Upper lobe of left lung (tissue), 6 donors: ENCODE results near the gene NLGN1. TPM values are rescaled to one million over a fixed set of nuclear protein-coding genes. Genes with fewer than 3 reads are reported as not detected.

Experiments
- ATAC-seq, 2 donors: fragments of 200-7000 bp; cut with Tn5 transposase; one replicate each; pipeline ENCODE4 v1.9.1; 2022; ENCODE audit warnings: mild to moderate bottlenecking in 2 of 2, moderate library complexity in 2 of 2; ENCODE audit not compliant: low FRiP score in 2 of 2
- DNase-seq, 2 donors: peaks; one replicate each; pipeline ENCODE4 v3.0.0-alpha.2; 2019 to 2020
- H3K27ac ChIP-seq, 4 donors: fragments of 200-600 bp; sonication (generic); one replicate each; pipeline ENCODE4 v1.5.1; 2016 to 2019
- H3K27me3 ChIP-seq, 4 donors: fragments of 200-600 bp; sonication (generic); one replicate each; pipeline ENCODE4 v1.5.1; 2017 to 2019
- H3K36me3 ChIP-seq, 4 donors: fragments of 200-600 bp; sonication (generic); one replicate each; pipeline ENCODE4 v1.5.1; 2016 to 2019
- H3K4me1 ChIP-seq, 4 donors: fragments of 200-600 bp; sonication (generic); one replicate each; pipeline ENCODE4 v1.5.1; 2018 to 2019
- H3K4me3 ChIP-seq, 4 donors: fragments of 200-600 bp; sonication (generic); one replicate each; pipeline ENCODE4 v1.5.1; 2017 to 2019; ENCODE audit warnings: mild to moderate bottlenecking in 2 of 4, moderate library complexity in 1 of 4
- H3K9me3 ChIP-seq, 4 donors: fragments of 200-600 bp; sonication (generic); one replicate each; pipeline ENCODE4 v1.5.1; 2018 to 2019
- EP300 ChIP-seq, 4 donors: sonication (generic); formaldehyde crosslinking; IDR thresholded peaks; one replicate each; pipeline ENCODE4 v1.5.1; 2017; ENCODE audit warnings: antibody characterized with exemption in 4 of 4, control low read depth in 2 of 4
- POLR2A ChIP-seq, 4 donors: fragments of 450-650 bp; IDR thresholded peaks; one replicate each; pipeline ENCODE4 v1.5.1; 2016 to 2017; ENCODE audit warnings: antibody characterized with exemption in 4 of 4, mild to moderate bottlenecking in 2 of 4
- POLR2AphosphoS5 ChIP-seq, 2 donors: sonication (generic); formaldehyde crosslinking; IDR thresholded peaks; one replicate each; pipeline ENCODE4 v1.5.1; 2017; ENCODE audit warnings: antibody characterized with exemption in 2 of 2
- small RNA-seq, 4 donors: library from RNA; depleted of rRNA; stranded (forward); fragments of <200 nt; gene quantifications; one replicate each; pipeline ENCODE3, GENCODE V24; 2016
- total RNA-seq, 6 donors: library from RNA; depleted of rRNA in 4 of 6; stranded (reverse); fragments of >200 nt in 4 of 6; gene quantifications; one replicate each; pipeline versions ENCODE4 v1.1.0 to v1.2.1, GENCODE V29; 2016 to 2021
- TF ChIP-seq, protein P1 (sequence below), 6 experiments: fragments of 450-650 bp in 4 of 6; fragments of 200-600 bp in 2 of 6; sonication (generic) in 2 of 6; IDR thresholded peaks; one replicate each; pipeline ENCODE4 v1.5.1; 2016 to 2019; ENCODE audit warnings: antibody characterized with exemption in 6 of 6
- donor health status: DM: no; HTN: no; CAD: no; lungs with moderate emphysema.
- donor health status: DM: no; HTN: yes; CAD: no; lungs with severe emphysema.

Gene NLGN1
- total RNA-seq, 6 donors from 2014 or later, result under 0.01 to 3.5 (median 1.9) TPM

- H3K36me3 ChIP-seq, result no peaks in the 10 kb centered on the region
- no peak for ATAC-seq
- DNase-seq, result no peak
- H3K4me1 ChIP-seq, result no peaks in the 10 kb centered on the region
- TF ChIP-seq POLR2AphosphoS5 (IDR thresholded peaks at IDR 0.05) (no peak), POLR2A (IDR thresholded peaks at IDR 0.05) (no peak), EP300 (IDR thresholded peaks at IDR 0.05) (no peak)
- TF ChIP-seq, protein P1, sequence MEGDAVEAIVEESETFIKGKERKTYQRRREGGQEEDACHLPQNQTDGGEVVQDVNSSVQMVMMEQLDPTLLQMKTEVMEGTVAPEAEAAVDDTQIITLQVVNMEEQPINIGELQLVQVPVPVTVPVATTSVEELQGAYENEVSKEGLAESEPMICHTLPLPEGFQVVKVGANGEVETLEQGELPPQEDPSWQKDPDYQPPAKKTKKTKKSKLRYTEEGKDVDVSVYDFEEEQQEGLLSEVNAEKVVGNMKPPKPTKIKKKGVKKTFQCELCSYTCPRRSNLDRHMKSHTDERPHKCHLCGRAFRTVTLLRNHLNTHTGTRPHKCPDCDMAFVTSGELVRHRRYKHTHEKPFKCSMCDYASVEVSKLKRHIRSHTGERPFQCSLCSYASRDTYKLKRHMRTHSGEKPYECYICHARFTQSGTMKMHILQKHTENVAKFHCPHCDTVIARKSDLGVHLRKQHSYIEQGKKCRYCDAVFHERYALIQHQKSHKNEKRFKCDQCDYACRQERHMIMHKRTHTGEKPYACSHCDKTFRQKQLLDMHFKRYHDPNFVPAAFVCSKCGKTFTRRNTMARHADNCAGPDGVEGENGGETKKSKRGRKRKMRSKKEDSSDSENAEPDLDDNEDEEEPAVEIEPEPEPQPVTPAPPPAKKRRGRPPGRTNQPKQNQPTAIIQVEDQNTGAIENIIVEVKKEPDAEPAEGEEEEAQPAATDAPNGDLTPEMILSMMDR (IDR thresholded peaks at IDR 0.05), result no peak
- H3K9me3 ChIP-seq, result no peaks in the 10 kb centered on the region
- H3K4me3 ChIP-seq, result no peak overlapping the region
- H3K27ac ChIP-seq, result no peak overlapping the region
- H3K27me3 ChIP-seq, result no peaks in the 10 kb centered on the region
These were observed 938.4 kb downstream of the NLGN1 start for GRCh38 chr3:174335910-174336309.

Small RNA genes within 50 kb of the gene (small RNA-seq; reads per million reads assigned to genes)
- 0 to 0.07 (median 0) reads per million in 4 donors for gene RN7SKP234
